Endothelial cell (in vitro differentiated cells): Measurements from ENCODE around the gene ATXN7L1. TPM values are rescaled to one million over a fixed set of nuclear protein-coding genes. Genes with fewer than 3 reads are reported as not detected.

Experiments used
- DNase-seq: peaks from one replicate; pipeline ENCODE4 v3.0.0; 2021; ENCODE audit warnings: low spot score
- H3K27ac Mint-ChIP-seq: one replicate; pipeline ENCODE4 v1.8.0; 2021; ENCODE audit warnings: mixed read lengths, inconsistent platforms; ENCODE audit not compliant: unreplicated experiment
- H3K27me3 Mint-ChIP-seq: one replicate; pipeline ENCODE4 v1.8.0; 2021; ENCODE audit warnings: mild to moderate bottlenecking, moderate library complexity, mixed read lengths, inconsistent platforms; ENCODE audit not compliant: unreplicated experiment
- H3K36me3 Mint-ChIP-seq: one replicate; pipeline ENCODE4 v1.8.0; 2021; ENCODE audit warnings: mild to moderate bottlenecking, low read depth, mixed read lengths, inconsistent platforms; ENCODE audit not compliant: unreplicated experiment
- H3K4me1 Mint-ChIP-seq: one replicate; pipeline ENCODE4 v1.8.0; 2021; ENCODE audit warnings: mild to moderate bottlenecking, mixed read lengths, inconsistent platforms; ENCODE audit not compliant: unreplicated experiment
- H3K4me3 Mint-ChIP-seq: one replicate; pipeline ENCODE4 v1.8.0; 2021; ENCODE audit warnings: mild to moderate bottlenecking, mixed read lengths, inconsistent platforms; ENCODE audit not compliant: unreplicated experiment
- H3K9me3 Mint-ChIP-seq: one replicate; pipeline ENCODE4 v1.8.0; 2021; ENCODE audit warnings: mixed read lengths, inconsistent platforms; ENCODE audit not compliant: unreplicated experiment
- total RNA-seq: library from RNA; stranded (reverse); fragmentation: NEBNext Ultra II Directional; extraction: Animal tissue kit (Norgen Biotek cat#: 25700); gene quantifications from one replicate; pipeline ENCODE4 v1.2.1, GENCODE V29; 2021; ENCODE audit not compliant: unreplicated experiment
- TF ChIP-seq, protein P1 (sequence below): fragments of 200-600 bp; sonication (generic); IDR thresholded peaks from one replicate; pipeline ENCODE4 v1.5.0; 2021; ENCODE audit warnings: antibody characterized with exemption; ENCODE audit not compliant: unreplicated experiment

Gene ATXN7L1
- total RNA-seq, 1 donor from 2014 or later: 18.4 TPM

- peaks cover 14% of the 10 kb centered on the region for H3K4me1 Mint-ChIP-seq
- no peaks in the 10 kb centered on the region for H3K36me3 Mint-ChIP-seq
- no peak for DNase-seq
- H3K27me3 Mint-ChIP-seq: peaks cover 1% of the 10 kb centered on the region
- no peak overlapping the region for H3K27ac Mint-ChIP-seq
- H3K4me3 Mint-ChIP-seq: no peak overlapping the region
- H3K9me3 Mint-ChIP-seq: no peaks in the 10 kb centered on the region
- TF ChIP-seq, protein P1, sequence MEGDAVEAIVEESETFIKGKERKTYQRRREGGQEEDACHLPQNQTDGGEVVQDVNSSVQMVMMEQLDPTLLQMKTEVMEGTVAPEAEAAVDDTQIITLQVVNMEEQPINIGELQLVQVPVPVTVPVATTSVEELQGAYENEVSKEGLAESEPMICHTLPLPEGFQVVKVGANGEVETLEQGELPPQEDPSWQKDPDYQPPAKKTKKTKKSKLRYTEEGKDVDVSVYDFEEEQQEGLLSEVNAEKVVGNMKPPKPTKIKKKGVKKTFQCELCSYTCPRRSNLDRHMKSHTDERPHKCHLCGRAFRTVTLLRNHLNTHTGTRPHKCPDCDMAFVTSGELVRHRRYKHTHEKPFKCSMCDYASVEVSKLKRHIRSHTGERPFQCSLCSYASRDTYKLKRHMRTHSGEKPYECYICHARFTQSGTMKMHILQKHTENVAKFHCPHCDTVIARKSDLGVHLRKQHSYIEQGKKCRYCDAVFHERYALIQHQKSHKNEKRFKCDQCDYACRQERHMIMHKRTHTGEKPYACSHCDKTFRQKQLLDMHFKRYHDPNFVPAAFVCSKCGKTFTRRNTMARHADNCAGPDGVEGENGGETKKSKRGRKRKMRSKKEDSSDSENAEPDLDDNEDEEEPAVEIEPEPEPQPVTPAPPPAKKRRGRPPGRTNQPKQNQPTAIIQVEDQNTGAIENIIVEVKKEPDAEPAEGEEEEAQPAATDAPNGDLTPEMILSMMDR: no peak
Observed at GRCh38 chr7:105831824-105832535, 44.4 kb downstream of the ATXN7L1 start.

DNA sequence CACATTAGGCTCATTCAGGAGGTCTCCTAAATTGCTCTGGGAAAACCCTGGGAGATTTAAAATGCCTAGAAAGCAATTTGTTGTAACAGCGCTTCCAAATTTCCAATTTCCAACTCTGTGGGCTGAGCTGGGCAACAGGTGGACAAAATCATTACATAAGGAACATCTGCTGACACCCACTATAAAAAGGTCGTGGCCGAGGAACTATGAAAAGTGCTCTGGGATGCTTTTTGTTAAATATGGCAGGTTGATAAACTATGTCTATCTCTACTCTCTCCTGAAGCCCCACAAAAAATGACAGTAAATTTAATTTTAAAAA is 45.1 kb downstream of the ATXN7L1 start:
- no peak overlapping the region for H3K4me3 Mint-ChIP-seq
- H3K27me3 Mint-ChIP-seq: peaks cover 1% of the 10 kb centered on the region
- no peaks in the 10 kb centered on the region for H3K36me3 Mint-ChIP-seq
- DNase-seq: no peak
- H3K27ac Mint-ChIP-seq: no peak overlapping the region
- peaks cover 14% of the 10 kb centered on the region for H3K4me1 Mint-ChIP-seq
- TF ChIP-seq, protein P1: no peak
- H3K9me3 Mint-ChIP-seq: no peaks in the 10 kb centered on the region

DNA sequence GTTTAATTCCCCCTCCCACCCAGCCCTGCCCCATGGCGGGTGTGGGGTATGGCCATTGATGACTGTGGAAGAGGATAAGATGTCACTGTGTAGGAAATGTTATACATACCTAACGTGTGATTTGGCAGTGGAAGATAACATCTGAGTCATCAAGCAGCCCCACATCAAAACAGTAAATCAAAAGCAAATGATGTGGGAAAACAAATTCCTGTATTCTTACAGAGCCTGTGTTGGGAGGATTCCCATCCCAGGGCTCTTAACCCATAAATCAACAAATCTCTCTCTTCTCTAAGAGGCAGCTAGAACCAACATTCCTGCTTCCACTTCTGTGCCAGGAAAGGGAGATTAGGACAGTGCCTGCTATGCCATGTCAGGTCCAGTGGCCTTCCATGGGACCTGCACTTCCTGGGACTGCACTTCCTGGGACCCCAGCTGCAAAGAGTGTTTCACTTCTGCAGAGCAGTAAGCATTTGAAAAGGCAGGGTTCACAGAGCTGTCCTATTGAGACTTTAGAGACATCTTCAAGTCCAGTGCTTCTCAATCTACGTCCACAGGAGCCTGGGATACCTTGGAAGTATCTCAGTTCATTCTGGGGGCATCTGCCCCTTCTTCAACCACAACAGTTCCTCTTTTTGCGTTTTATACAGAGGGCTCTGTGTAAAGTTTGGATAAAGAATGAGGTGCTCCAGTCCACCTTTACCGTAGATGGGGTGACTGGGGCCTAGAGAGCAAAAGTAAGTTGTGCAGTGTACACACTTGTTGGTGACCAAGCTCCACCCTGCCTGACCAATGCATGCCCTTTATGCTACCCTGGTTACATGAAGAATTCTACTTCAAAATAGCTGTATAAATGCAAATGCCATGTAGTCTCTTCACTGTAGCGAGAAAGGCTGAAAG is 45.7 kb downstream of the ATXN7L1 start:
- DNase-seq: no peak
- Mint-ChIP-seq H3K4me1 (peaks cover 14% of the 10 kb centered on the region), H3K9me3 (no peaks in the 10 kb centered on the region), H3K4me3 (no peak overlapping the region), H3K36me3 (no peaks in the 10 kb centered on the region), H3K27me3 (peaks cover 1% of the 10 kb centered on the region), H3K27ac (no peak overlapping the region)
- TF ChIP-seq, protein P1: no peak

DNA sequence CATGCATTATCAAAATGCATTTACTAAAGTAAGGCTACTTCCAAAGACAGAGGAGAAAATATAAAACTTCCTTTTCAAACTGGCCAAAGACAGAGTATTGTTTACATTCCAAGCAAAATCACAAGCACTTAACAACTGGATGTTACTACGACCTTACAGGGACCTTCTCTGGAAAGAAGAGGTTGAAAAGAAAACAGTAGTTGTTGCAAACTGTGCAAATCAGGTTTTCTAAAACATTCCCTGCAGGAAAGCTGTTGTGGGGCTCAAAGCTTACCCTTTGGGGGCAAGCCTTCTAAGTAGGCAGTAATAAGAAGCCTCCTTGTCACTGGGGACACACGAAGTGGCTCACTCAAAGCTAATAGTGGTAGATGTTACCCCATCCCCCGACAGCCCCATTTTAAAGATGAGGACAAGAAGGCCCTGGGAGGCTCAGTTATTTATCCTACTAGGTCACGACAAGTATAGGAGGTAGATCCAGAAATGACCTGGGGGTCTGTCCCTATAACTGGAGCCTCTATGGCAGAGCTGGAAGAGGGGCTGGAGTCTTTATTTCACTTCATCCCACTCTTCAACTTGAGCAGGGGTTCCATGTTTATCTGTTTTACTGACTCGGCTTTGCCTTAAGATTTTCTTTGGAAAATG is 46.6 kb downstream of the ATXN7L1 start:
- Mint-ChIP-seq H3K4me3 (no peak overlapping the region), H3K9me3 (no peaks in the 10 kb centered on the region), H3K27me3 (peaks cover 1% of the 10 kb centered on the region), H3K4me1 (peaks cover 19% of the 10 kb centered on the region), H3K27ac (no peak overlapping the region), H3K36me3 (no peaks in the 10 kb centered on the region)
- TF ChIP-seq, protein P1: no peak
- no peak for DNase-seq

DNA sequence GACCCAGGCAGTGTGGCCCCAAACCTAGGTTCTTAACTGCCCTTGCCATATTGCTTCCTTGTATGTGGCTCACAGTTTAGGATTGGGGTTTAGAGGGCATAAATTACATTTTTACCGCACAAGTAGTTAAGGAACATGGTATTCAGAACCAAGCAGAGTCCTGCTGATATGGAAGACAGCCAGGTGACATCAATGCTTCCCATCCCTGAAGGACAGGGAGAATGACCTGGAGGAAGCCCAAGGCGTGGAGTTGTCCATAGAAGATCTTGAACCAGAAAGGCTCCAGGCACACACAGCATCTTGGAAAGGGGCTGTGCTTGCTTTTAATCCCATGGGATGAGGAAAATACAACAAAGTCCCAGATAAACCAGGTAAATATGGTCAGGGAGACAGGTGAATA is 48.3 kb downstream of the ATXN7L1 start:
- Mint-ChIP-seq H3K27me3 (peaks cover 1% of the 10 kb centered on the region), H3K9me3 (no peaks in the 10 kb centered on the region), H3K27ac (no peak overlapping the region), H3K4me1 (peaks cover 16% of the 10 kb centered on the region), H3K4me3 (no peak overlapping the region), H3K36me3 (no peaks in the 10 kb centered on the region)
- no peak for DNase-seq
- TF ChIP-seq, protein P1: no peak
